HepG2 (cell line): Measurements from ENCODE around the gene SLC4A11. TPM values are rescaled to one million over a fixed set of nuclear protein-coding genes. Genes with fewer than 3 reads are reported as not detected.

ENCODE experiments used
- CREB1 ChIP-seq, 2 experiments: fragments of 450-650 bp in 1 of 2; IDR thresholded peaks; 2 replicates each; pipeline ENCODE4 v1.6.1; 2016 to 2017; ENCODE audit warnings: control low read depth in 1 of 2, mild to moderate bottlenecking in 1 of 2, missing compliant biosample characterization in 1 of 2, missing genetic modification characterization in 1 of 2
- FOSL1 ChIP-seq: sonication (generic); formaldehyde crosslinking; IDR thresholded peaks from 2 replicates; pipeline ENCODE4 v1.9.0; 2021; ENCODE audit warnings: missing genetic modification reagents, borderline replicate concordance
- HNRNPK ChIP-seq: fragments of 200-400 bp; formaldehyde crosslinking; IDR thresholded peaks from 2 replicates; pipeline ENCODE4 v1.6.1; 2018; ENCODE audit warnings: low read length, low read depth, moderate library complexity, mild to moderate bottlenecking; ENCODE audit not compliant: poor library complexity, severe bottlenecking
- KDM1A ChIP-seq: IDR thresholded peaks from 2 replicates; pipeline ENCODE4 v1.6.1; 2016; ENCODE audit warnings: missing compliant biosample characterization
- MAF1 ChIP-seq: sonication (generic); formaldehyde crosslinking; IDR thresholded peaks from 2 replicates; pipeline ENCODE4 v1.5.0; 2020; ENCODE audit warnings: missing genetic modification reagents, borderline replicate concordance
- MIXL1 ChIP-seq: IDR thresholded peaks from 2 replicates; pipeline ENCODE4 v1.6.1; 2016
- NR2F6 ChIP-seq, 2 experiments: IDR thresholded peaks; 2 replicates each; pipeline ENCODE4 v1.6.1; 2016; ENCODE audit warnings: antibody characterized with exemption in 1 of 2, mild to moderate bottlenecking in 1 of 2
- RARA ChIP-seq: IDR thresholded peaks from 2 replicates; pipeline ENCODE4 v1.6.1; 2016; ENCODE audit warnings: missing genetic modification reagents, missing compliant biosample characterization
- RBM22 ChIP-seq: fragments of 200-400 bp; formaldehyde crosslinking; optimal IDR thresholded peaks from 2 replicates; pipeline ENCODE3; 2017; ENCODE audit warnings: mild to moderate bottlenecking, low read length, moderate library complexity
- TBX3 ChIP-seq: fragments of 450-650 bp; IDR thresholded peaks from 2 replicates; pipeline ENCODE4 v1.6.1; 2017; ENCODE audit warnings: antibody characterized with exemption, mild to moderate bottlenecking, inconsistent platforms, borderline replicate concordance
- ZFP62 ChIP-seq: sonication (generic); formaldehyde crosslinking; IDR thresholded peaks from 2 replicates; pipeline ENCODE4 v1.4.0; 2020; ENCODE audit warnings: missing genetic modification reagents
- ZNF143 ChIP-seq: sonication (generic); formaldehyde crosslinking; IDR thresholded peaks from 2 replicates; pipeline ENCODE4 v1.4.0; 2020; ENCODE audit warnings: missing genetic modification reagents
- ZNF205 ChIP-seq: IDR thresholded peaks from 2 replicates; pipeline ENCODE4 v1.6.1; 2018; ENCODE audit warnings: missing biosample characterization, missing genetic modification reagents
- ZNF451 ChIP-seq: sonication (generic); formaldehyde crosslinking; IDR thresholded peaks from 2 replicates; pipeline ENCODE4 v1.5.0; 2020; ENCODE audit warnings: mild to moderate bottlenecking, missing genetic modification reagents
- polyA plus RNA-seq, 8 experiments: library from polyadenylated mRNA; depleted of rRNA in 3 of 8; stranded (reverse) in 7 of 8; unstranded in 1 of 8; fragments of >200 nt; fragmentation: Illumina TruSeq in 4 of 8; extraction: Trizol in 4 of 8; gene quantifications; 2 replicates each; pipeline versions ENCODE4 v1.2.1 to v1.2.3, GENCODE V29; 2011 to 2016; ENCODE audit warnings: low read depth in 4 of 8, missing spikeins in 1 of 8, mixed read lengths in 1 of 8; ENCODE audit not compliant: insufficient read depth in 1 of 8
- total RNA-seq, 5 experiments: library from RNA; depleted of rRNA; stranded (reverse); fragments of >200 nt; fragmentation: Illumina TruSeq; extraction: Trizol; gene quantifications; 2 replicates each; pipeline ENCODE4 v1.2.3, GENCODE V29; 2016; ENCODE audit warnings: low read depth in 1 of 5
- TF ChIP-seq, protein P1 (sequence below): sonication (generic); formaldehyde crosslinking; conservative IDR thresholded peaks from 2 replicates; pipeline ENCODE4 v1.4.0; 2020; ENCODE audit warnings: mild to moderate bottlenecking, missing genetic modification reagents, moderate library complexity
- TF ChIP-seq, protein P2 (sequence below): sonication (generic); formaldehyde crosslinking; IDR thresholded peaks from 2 replicates; pipeline ENCODE4 v1.8.1; 2022; ENCODE audit warnings: low read depth, mild to moderate bottlenecking, missing genetic modification reagents
- TF ChIP-seq, protein P3 (sequence below): sonication (generic); formaldehyde crosslinking; IDR thresholded peaks from 2 replicates; pipeline ENCODE4 v1.5.0; 2020; ENCODE audit warnings: mild to moderate bottlenecking, missing genetic modification reagents

SLC4A11 gene
- total and polyA plus RNA-seq, 2 of the 13 experiments (the other 11 are each of a cell fraction or from before 2014, with no cell fraction given), result 3.9 to 27.0 TPM

DNA sequence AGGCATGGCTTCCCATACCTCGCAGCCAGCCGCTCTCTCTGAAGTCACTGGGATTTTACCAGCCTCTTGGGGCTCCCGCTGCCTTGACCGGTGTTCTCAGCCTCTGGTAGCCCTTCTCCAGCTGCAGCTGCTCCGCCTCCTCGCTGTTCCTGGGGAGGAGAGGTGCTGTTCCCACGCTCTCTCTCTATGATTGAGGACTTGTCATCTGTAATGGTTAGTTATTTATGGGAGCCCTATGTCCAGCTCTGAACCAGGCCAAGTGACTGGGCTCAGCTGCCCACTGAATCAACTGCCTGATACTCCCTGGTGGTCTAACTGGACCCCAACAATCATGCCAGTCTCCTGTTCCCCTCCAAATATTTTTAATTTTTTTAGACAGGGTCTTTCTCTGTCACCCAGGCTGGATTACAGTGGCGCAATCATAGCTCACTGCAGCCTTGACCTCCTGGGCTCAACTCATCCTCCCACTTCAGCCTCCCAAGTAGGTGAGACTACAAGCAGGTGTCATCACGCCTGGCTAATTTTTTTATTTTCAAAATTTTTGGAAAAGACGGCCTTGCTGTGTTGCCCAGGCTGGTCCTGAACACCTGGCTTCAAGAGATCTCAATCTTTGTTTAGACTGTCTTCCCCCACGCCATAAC lies 4.8 kb upstream of the SLC4A11 start (continued):
- TF ChIP-seq, protein P1, sequence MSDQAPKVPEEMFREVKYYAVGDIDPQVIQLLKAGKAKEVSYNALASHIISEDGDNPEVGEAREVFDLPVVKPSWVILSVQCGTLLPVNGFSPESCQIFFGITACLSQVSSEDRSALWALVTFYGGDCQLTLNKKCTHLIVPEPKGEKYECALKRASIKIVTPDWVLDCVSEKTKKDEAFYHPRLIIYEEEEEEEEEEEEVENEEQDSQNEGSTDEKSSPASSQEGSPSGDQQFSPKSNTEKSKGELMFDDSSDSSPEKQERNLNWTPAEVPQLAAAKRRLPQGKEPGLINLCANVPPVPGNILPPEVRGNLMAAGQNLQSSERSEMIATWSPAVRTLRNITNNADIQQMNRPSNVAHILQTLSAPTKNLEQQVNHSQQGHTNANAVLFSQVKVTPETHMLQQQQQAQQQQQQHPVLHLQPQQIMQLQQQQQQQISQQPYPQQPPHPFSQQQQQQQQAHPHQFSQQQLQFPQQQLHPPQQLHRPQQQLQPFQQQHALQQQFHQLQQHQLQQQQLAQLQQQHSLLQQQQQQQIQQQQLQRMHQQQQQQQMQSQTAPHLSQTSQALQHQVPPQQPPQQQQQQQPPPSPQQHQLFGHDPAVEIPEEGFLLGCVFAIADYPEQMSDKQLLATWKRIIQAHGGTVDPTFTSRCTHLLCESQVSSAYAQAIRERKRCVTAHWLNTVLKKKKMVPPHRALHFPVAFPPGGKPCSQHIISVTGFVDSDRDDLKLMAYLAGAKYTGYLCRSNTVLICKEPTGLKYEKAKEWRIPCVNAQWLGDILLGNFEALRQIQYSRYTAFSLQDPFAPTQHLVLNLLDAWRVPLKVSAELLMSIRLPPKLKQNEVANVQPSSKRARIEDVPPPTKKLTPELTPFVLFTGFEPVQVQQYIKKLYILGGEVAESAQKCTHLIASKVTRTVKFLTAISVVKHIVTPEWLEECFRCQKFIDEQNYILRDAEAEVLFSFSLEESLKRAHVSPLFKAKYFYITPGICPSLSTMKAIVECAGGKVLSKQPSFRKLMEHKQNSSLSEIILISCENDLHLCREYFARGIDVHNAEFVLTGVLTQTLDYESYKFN (CRISPR knock-in tag), result no peak
- TF ChIP-seq NR2F6 (IDR thresholded peaks at IDR 0.05) (no peak), NR2F6 (CRISPR knock-in tag; IDR thresholded peaks at IDR 0.05) (peak; percentile 42; the same call in 1 of the 2 replicates), HNRNPK (no peak), ZFP62 (CRISPR knock-in tag) (no peak), MIXL1 (CRISPR knock-in tag) (no peak), ZNF451 (no peak), KDM1A (CRISPR knock-in tag) (0 out of 2 replicates have a peak, but pooled peaks have one; percentile 16), TBX3 (no peak), MAF1 (CRISPR knock-in tag) (no peak), ZNF143 (CRISPR knock-in tag) (no peak), FOSL1 (CRISPR knock-in tag) (no peak), CREB1 (IDR thresholded peaks at IDR 0.05) (no peak), CREB1 (CRISPR knock-in tag; IDR thresholded peaks at IDR 0.05) (no peak), RARA (CRISPR knock-in tag) (0 out of 2 replicates have a peak, but pooled peaks have one; percentile 12), RBM22 (no peak), ZNF205 (CRISPR knock-in tag) (no peak)
- TF ChIP-seq, protein P2, sequence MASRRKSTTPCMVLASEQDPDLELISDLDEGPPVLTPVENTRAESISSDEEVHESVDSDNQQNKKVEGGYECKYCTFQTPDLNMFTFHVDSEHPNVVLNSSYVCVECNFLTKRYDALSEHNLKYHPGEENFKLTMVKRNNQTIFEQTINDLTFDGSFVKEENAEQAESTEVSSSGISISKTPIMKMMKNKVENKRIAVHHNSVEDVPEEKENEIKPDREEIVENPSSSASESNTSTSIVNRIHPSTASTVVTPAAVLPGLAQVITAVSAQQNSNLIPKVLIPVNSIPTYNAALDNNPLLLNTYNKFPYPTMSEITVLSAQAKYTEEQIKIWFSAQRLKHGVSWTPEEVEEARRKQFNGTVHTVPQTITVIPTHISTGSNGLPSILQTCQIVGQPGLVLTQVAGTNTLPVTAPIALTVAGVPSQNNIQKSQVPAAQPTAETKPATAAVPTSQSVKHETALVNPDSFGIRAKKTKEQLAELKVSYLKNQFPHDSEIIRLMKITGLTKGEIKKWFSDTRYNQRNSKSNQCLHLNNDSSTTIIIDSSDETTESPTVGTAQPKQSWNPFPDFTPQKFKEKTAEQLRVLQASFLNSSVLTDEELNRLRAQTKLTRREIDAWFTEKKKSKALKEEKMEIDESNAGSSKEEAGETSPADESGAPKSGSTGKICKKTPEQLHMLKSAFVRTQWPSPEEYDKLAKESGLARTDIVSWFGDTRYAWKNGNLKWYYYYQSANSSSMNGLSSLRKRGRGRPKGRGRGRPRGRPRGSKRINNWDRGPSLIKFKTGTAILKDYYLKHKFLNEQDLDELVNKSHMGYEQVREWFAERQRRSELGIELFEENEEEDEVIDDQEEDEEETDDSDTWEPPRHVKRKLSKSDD, result 0 out of 2 replicates have a peak, but pooled peaks have one; percentile 27
- TF ChIP-seq, protein P3, sequence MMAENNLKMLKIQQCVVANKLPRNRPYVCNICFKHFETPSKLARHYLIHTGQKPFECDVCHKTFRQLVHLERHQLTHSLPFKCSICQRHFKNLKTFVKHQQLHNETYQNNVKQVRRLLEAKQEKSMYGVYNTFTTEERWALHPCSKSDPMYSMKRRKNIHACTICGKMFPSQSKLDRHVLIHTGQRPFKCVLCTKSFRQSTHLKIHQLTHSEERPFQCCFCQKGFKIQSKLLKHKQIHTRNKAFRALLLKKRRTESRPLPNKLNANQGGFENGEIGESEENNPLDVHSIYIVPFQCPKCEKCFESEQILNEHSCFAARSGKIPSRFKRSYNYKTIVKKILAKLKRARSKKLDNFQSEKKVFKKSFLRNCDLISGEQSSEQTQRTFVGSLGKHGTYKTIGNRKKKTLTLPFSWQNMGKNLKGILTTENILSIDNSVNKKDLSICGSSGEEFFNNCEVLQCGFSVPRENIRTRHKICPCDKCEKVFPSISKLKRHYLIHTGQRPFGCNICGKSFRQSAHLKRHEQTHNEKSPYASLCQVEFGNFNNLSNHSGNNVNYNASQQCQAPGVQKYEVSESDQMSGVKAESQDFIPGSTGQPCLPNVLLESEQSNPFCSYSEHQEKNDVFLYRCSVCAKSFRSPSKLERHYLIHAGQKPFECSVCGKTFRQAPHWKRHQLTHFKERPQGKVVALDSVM (CRISPR knock-in tag), result peak; percentile 95
